HG03575 (cell line): ENCODE results near the gene MAPK4.
"Not testable (repeated sequence)": the region's sequence is repeated elsewhere in the genome, so short reads cannot be mapped to it uniquely, and the experiment has no call there.

Experiments
- ATAC-seq: cut with Tn5 transposase; IDR thresholded peaks from one replicate; pipeline ENCODE4 v1.9.1; 2021; ENCODE audit not compliant: unreplicated experiment, insufficient number of reproducible peaks, low FRiP score; ENCODE audit errors: extremely low read depth

Gene MAPK4

DNA sequence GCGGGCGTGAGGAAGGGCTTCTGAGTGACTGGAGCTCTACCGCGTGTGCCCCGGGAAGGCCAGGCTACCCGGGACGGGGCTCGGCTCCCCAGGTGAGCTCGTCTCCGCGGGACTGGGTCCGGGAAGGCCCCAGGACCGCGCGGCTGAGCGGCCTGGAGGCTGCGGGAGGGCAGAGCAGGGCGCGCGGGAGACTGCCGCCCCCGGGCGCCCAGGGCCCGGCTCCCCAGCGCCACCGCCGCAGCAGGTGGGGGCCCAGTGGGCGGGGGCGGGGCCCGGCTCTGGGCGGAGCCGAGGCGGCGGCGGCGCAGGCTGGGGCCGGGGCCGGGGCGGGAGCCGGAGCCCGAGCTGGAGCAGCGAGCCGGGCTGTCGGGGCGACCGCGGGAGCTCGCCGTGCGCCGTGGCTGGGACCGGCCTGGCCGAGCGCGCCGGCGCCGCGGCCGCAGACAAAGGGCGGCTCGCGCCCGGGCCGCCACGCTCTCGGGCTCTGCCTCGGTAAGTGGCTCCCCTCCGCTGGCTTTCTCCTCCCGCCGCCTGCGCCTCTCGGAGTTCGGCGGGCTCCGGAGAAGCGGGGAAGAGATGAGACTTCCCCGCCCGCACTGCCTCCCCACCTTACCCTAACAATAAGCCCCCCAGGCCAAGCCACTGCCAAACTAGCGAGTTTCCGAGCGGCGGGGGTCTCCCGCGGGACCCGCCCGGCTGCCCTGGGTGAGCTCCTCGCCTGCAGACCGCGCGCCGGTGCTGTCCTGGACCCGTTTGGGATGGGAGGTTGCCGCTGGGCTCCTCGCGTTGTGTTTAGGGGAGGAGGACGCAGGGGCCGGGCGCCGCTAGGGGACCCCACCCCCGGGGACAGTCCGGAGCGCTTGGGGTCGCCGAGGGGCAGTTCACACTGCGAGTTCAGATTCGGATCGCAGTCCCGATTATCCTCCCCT, at the start of gene MAPK4:
MAPK4 (plus strand) TSS at position 336 of the 929 bp plus-strand sequence. CDS start 103,872 bp downstream, outside the sequence.
- no peak for ATAC-seq

DNA sequence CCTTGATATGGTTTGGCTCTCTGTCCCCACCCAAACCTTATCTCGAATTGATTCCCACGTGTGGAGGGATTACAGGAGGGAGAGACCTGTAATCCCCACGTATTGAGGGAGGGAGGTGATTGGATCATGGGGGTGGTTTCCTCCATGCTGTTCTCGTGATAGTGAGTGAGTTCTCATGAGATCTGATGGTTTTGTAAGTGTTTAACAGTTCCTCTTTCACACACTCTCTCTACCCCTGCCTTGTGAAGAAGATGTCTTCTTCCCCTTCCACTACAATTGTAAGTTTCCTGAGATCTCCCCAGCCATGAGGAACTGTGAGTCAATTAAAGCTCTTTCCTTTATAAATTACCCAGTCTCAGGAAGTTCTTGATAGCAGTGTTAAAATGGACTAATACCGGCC, 42.6 kb upstream of the MAPK4 start:
- not testable (repeated sequence) for ATAC-seq

DNA sequence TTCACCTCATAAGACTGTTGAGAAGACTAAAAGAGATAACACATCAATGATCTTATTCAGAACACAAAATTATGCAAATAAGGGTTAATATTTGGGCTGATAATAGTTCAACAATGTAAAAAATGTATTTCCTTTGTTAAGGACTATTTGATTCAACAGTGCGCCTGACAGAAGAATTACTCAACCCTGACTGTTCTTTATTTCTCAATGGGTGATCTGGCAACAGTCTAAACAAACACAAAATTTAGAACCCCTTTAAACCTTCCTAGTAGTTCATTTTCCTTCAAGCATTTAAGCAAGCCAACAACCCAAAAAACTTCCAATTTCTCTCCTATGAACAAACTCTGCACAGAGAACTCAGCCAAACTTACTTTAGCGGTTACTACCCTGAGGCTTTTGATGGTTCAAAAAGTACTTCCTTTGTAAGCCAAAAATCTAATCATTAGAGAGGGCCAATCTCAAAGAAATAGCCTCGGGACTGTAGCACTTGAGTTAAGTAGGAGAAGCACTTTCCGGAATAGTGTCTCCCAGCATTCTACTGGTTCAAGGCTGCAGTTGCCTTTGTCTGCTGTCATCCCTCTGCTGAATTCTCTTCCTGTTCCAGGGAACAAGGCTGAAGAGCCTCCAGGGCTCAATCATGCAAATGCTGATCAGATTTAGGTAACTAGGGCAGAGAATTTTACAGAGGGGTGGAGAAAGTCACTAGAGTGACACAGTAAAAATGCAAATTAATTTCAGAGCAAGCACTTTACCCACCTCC, 40.9 kb upstream of the MAPK4 start:
- ATAC-seq: no peak

DNA sequence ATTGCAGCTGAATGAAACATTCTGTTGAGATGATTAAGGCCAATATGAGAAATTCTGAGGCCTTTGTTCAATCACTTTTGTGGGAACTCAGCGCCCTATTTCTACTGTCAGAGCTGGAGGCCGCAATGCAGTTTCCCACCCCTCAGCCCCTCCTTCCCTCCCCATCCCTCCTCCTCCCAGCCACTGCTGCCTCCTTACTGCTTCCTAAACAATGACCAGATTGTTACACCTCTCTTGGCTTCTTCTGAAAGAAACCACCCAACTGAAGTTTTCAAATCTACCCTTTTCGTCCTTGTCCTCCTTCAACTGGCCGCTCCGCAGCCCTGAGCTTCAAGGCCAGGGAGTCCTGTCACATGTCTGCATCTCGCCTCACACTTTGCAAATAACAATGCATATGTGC, 36.7 kb upstream of the MAPK4 start:
- ATAC-seq: no peak

DNA sequence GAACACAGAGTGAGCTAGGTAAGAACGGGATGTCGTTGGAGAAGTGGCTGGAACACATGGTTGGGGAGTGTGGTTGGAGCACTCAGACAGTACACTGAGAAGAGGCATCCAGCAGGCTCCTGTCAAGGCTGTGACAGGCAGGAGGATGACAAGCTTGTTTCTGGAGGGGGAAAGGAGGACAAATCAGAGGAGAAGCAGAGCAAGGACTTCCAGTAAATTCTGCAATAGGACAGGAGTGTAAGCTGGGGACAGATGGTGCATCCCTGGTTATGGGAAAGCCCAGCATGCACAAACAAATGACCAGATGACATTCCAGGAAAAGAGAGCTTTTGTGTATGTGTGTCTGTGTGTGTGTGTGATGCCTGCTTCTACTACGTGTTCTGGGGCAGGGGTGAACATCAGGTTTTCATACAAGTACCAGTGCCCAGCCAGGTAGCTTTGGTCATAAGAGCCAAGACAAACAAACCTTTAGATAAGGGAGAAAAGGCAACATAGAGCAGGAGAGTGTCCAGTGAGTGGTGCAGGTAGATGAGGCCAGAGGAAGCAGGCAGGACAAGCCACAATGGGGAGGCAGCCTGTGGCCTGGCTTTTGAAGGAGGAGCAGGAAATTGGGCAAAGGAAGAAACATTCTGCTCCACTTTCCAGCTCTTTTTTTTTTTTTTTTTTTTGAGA, 32.1 kb upstream of the MAPK4 start:
- ATAC-seq: no peak

DNA sequence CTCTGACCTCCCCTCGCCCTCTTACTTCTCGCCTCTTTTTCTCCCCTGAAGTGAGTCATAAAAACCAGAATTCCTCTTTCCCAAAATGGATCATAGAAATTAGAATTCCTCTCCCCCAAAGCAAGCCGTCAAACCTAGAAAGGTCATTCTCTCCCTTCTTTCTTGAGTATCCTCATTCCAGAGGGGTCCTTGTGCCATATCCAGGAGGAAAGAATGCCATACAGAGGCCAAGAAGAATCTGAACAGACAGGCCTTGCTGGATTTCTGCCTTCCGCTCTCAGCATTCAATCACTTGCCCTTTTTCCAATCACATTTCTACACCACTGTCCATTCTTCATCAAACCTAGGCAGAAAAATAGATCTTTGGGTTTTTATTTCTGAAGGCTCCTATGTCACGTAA, 31.1 kb upstream of the MAPK4 start:
- ATAC-seq: no peak

DNA sequence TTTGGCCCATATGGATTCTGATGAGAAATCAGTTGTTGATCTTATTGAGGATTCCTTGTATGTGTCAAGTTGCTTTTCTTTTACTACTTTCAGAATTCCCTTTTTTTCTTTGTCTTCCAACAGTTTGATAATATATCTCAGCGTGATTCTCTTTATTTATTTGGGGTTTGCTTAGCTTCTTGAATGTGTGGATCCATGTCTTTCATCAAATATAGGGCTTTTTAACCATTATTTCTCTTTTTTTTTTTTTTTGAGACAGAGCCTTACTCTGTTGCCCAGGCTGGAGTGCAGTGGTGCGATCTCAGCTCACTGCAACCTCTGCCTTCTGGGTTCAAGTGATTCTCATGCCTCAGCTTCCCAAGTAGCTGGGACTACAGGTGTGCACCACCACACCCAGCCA, 26.1 kb upstream of the MAPK4 start:
- not testable (repeated sequence) for ATAC-seq

DNA sequence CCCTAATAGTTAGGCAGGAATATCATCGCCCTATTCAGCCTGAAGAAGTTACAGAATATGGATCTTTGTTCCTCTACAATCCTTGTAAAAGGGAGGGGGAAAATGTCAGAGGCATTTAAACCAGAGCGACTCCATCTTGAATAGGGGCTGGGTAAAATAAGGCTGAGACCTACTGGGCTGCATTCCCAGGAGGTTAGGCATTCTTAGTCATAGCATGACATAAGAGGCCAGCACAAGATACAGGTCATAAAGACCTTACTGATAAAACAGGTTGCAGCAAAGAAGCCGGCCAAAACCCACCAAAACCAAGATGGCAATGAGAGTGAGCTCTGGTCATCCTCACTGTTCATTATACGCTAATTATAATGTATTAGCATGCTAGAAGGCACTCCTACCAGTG, 15.4 kb upstream of the MAPK4 start:
- ATAC-seq: not testable (repeated sequence)

DNA sequence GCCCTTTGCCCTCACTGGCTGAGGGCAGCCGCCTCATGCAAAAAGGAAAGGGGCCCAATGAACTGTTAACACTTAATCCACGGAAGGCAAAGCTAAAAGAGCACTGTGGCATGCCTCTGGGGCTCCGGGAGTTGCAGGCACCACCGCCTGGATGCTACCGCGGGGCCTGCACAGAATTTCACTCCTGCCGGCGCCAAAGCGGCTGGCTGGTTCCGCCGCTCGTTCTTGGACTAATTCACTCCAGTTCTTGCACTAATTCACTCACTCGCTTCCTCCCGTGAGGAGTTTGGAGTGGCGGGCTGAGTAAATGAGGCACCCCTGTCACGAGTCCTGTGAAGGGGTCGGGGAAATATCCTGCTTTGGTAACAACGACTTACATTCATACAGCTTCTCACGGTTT, 14.0 kb upstream of the MAPK4 start:
- ATAC-seq: no peak

DNA sequence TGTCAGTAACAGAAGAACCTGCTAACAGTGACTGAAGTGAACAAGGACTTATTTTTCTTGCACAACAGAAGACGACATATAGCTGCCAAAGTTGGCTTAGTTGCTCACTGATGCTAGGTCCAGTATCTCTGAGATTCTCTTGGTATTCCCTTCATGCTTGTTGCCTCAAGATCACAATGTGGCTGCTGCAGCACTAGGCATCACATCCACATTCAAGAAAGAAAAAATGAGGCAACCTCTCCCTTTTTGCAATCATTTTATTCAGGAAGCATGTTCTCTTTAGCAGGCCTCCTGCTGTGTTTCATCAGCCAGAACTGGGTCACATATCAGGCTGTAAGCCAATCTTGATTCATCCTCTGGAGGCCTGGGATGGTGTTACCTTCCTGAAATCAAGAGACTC, 11.7 kb upstream of the MAPK4 start:
- no peak for ATAC-seq

DNA sequence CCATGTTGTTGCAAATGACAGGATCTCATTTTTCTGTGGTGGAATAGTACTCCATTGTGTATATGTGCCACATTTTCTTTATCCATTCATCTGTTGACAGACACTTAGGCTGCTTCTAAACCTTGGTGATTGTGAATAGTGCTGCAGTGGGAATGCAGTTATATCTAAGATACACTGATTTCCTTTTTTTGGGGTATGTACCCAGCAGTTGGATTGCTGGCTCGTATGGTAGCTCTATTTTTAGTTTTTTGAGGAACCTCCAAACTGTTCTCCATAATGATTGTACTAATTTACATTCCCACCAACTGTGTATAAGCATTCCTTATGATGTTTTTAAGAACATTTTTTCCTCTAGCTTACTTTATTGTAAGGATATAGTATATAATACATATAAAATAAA, 8.2 kb upstream of the MAPK4 start:
- not testable (repeated sequence) for ATAC-seq

DNA sequence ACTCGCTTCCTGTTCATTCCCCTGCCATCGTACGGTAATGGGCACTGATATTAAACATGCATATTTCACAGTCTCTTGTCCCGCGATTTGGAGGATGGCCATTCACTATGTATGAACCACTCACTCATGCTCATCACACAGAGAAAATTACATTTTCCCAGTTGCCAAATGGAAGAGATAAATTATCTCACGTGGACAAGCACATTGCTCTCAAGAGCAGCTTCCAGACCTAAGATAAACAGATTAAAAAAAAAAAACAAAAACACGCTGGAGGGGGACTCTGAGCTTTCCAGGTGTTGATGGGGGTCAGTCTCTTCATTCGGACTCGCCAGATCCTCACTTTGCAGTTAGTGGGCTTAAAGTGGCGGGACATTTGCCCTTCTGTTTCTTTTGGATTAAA, 1.7 kb upstream of the MAPK4 start:
- ATAC-seq: no peak

DNA sequence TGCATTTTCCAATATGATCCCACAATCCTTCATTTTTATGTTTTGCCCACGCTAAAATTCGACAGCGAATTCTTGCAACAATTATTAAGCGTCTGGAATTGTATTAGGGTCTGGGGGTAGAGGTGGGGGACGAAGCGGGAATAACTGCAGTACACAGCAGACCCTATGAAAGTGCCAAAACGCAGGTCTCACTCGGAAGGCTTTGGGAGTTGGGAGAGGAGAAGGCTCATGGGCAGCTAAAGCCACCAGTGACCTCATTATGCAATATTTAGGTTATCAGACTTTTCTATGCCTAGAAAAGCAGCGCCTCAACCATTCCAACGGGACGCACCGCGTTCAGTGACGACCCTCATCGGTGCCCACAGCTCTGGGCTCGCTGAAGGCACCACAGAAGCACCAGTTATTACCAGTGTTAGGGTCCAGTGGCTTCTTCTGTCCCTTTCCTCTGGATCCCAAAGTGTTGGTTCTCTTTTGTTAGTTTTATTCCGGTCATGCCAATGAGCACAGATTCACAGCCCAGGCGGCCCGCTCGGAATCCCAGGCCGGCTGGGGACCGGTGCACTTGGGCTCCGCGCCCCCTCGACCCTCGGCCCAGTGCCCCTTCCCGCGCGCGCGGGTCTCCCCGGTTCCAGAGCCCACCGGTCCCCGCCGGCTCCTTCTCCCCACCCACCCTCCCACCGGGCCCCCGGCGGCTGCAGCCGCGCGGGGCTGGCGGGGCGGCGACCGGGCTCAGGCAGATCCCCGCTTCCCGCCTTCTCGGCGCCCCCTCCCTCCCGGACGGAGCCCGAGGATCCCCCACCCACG, 737 bp upstream of the MAPK4 start:
- no peak for ATAC-seq

DNA sequence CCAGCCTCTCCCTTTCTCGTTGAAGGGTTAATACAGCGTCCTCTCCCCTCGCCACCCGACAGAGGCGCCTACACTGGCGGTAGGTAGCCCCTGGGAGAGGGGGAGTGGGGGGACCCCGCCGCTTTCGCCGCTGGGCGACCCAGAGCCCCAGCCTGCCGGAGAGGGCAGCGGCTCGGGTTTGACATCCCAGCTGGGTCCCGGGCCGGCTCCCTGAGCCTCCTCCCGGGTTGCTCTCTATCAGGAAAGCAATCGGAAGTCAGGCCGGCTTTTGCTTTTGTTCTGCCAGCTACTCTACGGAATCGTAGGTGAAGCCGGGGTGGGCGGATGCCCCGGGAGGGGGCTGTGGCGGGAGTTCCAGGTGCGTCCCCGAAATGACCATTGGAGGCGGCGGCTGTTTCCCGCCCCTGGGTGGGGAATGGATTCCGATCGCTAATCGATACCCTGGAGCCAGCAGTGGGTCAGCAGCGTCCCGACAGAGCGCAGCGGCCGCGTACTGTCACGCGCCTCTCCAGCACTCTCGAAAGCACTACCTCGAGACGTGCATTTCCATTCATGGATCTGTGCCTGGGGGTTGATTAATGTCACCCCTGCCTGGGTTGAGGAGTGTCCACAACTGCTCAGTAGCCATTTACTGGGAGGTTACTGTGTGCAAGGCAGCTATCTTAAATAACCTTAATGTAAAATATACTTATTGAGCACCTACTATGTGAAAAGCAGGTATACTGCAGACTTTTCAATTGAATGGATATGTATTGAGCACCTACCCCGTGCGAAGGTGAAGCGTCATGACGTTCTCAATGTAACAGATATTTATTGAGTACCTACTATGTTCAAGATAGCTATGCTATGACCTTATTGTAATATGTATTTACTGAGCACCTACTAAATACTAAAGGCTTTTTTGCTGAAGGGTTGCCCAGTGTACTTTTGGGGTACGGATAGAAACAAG, 1.1 kb downstream of the MAPK4 start:
- no peak for ATAC-seq

DNA sequence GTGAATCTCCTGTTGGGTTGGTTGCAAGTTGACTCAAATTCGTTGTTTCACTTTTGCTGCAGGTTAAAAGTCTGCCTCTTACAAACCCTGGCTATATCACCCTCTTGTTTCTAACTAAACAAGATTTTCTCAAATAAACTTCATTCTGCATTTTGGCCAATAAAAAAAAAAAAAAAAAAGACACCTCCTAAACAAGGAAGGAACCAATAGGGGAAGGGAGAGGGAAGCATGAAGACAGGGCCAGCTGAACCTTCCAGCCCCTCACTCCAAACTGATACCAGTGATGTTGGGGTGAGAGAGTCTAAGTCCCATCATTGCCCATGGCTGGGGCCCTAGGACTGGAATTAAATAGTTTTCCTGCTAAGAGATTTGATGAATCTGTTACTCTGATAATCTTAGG, 2.4 kb downstream of the MAPK4 start:
- ATAC-seq: not testable (repeated sequence)

DNA sequence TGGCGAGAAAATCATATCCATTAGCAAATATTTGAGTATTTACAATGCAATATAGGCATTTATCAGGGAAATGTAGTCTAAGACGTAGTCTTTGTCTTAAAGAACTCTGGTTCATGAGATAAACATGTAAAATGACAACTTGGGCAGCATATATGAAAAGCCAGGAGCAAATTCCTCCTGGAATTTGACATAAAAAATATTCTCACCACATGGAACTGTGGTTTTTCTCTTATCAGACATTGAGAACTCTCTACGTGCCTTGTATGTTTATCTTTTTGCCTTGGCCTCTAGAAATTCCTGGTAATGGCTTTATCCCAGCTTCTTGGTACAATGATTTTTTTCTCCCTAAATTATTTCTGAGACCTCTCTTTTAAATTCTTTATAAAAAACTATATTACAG, 2.8 kb downstream of the MAPK4 start:
- ATAC-seq: no peak

DNA sequence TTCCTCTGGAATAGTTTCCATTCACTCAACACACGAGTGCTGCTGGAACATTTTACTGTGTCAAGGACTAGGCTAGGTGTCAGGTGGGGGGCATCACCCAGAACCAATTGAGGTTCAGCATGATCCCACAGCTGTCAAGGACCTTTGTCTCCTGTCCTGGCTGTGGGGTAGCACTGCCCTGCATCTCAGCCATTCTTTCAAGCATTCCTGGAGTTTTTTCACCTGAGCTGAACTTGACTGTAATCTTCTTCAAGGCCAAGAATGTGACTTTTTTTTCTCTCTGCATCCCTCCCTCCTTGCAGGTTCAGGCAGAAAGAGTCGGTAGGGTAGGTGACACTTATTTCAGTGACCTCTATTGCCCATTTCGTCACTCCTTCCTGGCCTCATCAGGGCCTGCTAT, 3.5 kb downstream of the MAPK4 start:
- no peak for ATAC-seq

DNA sequence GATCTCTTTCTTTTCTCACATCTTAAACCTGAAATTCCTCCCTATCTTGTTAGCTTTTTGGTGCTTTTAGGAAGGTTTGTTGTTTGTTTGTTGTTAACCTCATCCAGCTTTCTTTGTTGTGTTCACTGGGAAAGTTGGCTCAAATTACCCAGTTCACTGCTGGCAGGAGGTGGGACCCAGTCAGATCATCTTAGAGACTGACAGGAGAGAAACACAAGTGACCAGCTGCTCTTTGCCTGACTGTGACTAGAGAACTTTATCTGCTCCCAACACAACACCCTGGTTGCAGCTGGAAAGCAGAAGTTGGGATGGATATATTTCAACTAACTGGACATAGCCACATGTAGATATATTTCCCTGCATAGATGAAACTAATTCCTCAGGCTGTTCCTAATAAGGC, 10.0 kb downstream of the MAPK4 start:
- ATAC-seq: no peak
